SK-N-SH (cell line): Measurements from ENCODE around the gene SMIM24. TPM values are rescaled to one million over a fixed set of nuclear protein-coding genes. Genes with fewer than 3 reads are reported as not detected.

Source experiments
- polyA plus RNA-seq, 3 experiments: library from polyadenylated mRNA; depleted of rRNA; stranded (reverse); fragments of >200 nt; gene quantifications; 2 replicates each; pipeline ENCODE4 v1.2.3, GENCODE V29; 2012
- small RNA-seq, 7 experiments: library from RNA; depleted of rRNA; stranded (forward); fragments of <200 nt; gene quantifications; one replicate each; pipeline ENCODE3, GENCODE V24; 2012

Gene SMIM24
- polyA plus RNA-seq, 1 of the 3 experiments (the other 2 are of a cell fraction) = 0.12 TPM

Small RNA genes lying within 50 kb of the gene (small RNA-seq; reads per million reads assigned to genes)
- gene RF00212 = 0 to 0.29 (median 0) reads per million in 7 experiments

Other genes with a start within 250 kb of the SMIM24 start
- gene NFIC, start 113.9 kb downstream of the SMIM24 start, polyA plus RNA-seq (2012; rRNA removed) = 2.6 and 7.2 TPM in 2 replicates
- gene SMIM44, start 2.9 kb upstream of the SMIM24 start, polyA plus RNA-seq (2012; rRNA removed) = not detected in 2 replicates
- gene DOHH, start 20.1 kb upstream of the SMIM24 start, polyA plus RNA-seq (2012; rRNA removed) = 14.3 and 14.5 TPM in 2 replicates
- 27.1 and 36.3 TPM in 2 replicates for gene FZR1, start 25.8 kb upstream of the SMIM24 start, polyA plus RNA-seq (2012; rRNA removed)
- 0.12 TPM in 1 of 2 replicates, not detected in the other for gene TEKTIP1, start 58.6 kb upstream of the SMIM24 start, polyA plus RNA-seq (2012; rRNA removed)
- gene MFSD12, start 77.1 kb upstream of the SMIM24 start, polyA plus RNA-seq (2012; rRNA removed) = 45.9 and 53.3 TPM in 2 replicates
- gene HMG20B, start 92.4 kb upstream of the SMIM24 start, polyA plus RNA-seq (2012; rRNA removed) = 88.2 and 92.0 TPM in 2 replicates
- 0.20 and 0.26 TPM in 2 replicates for gene GIPC3, start 105.0 kb upstream of the SMIM24 start, polyA plus RNA-seq (2012; rRNA removed)
- 0.78 and 0.92 TPM in 2 replicates for gene TBXA2R, start 126.3 kb upstream of the SMIM24 start, polyA plus RNA-seq (2012; rRNA removed)
- gene CACTIN, start 146.3 kb upstream of the SMIM24 start, polyA plus RNA-seq (2012; rRNA removed) = 27.8 and 36.4 TPM in 2 replicates
- gene PIP5K1C, start 219.9 kb upstream of the SMIM24 start, polyA plus RNA-seq (2012; rRNA removed) = 6.9 and 12.3 TPM in 2 replicates
- gene TJP3, start 227.9 kb upstream of the SMIM24 start, polyA plus RNA-seq (2012; rRNA removed) = 0.24 and 0.36 TPM in 2 replicates